Gastrocnemius medialis (tissue), 4 donors: ENCODE measurements around the gene LSG1. TPM values are rescaled to one million over a fixed set of nuclear protein-coding genes. Genes with fewer than 3 reads are reported as not detected.

Experiments used
- ATAC-seq, 2 donors: fragments of 150-250 bp; one replicate each; pipeline ENCODE4 v1.9.1; 2016
- DNase-seq, 2 donors: peaks; one replicate each; pipeline ENCODE4 v3.0.0-alpha.2; 2019
- H3K27ac ChIP-seq, 4 donors: fragments of 200-600 bp; sonication (generic); 1 replicate in 1 of 4; 2 replicates in 3 of 4; pipeline ENCODE4 v1.5.1; 2016 to 2018; ENCODE audit warnings: mild to moderate bottlenecking in 2 of 4, moderate library complexity in 1 of 4
- H3K27me3 ChIP-seq, 3 donors: fragments of 200-600 bp; sonication (generic) in 2 of 3; 1 replicate in 1 of 3; 2 replicates in 2 of 3; pipeline versions ENCODE4 v1.5.1 to v1.6.0; 2016 to 2019; ENCODE audit warnings: mild to moderate bottlenecking in 1 of 3, moderate library complexity in 1 of 3
- H3K36me3 ChIP-seq, 2 donors: fragments of 200-600 bp; sonication (generic) in 1 of 2; one replicate each; pipeline ENCODE4 v1.5.1; 2017 to 2018
- H3K4me1 ChIP-seq, 2 donors: fragments of 200-600 bp; sonication (generic) in 1 of 2; one replicate each; pipeline ENCODE4 v1.5.1; 2016 to 2017; ENCODE audit warnings: mild to moderate bottlenecking in 2 of 2
- H3K4me3 ChIP-seq, 4 donors: fragments of 200-600 bp; sonication (generic) in 3 of 4; 1 replicate in 1 of 4; 2 replicates in 3 of 4; pipeline ENCODE4 v1.5.1; 2016 to 2019; ENCODE audit warnings: mild to moderate bottlenecking in 2 of 4
- H3K9me3 ChIP-seq, 3 donors: fragments of 200-600 bp; sonication (generic) in 2 of 3; 1 replicate in 1 of 3; 2 replicates in 2 of 3; pipeline ENCODE4 v1.5.1; 2016 to 2019
- CTCF ChIP-seq, 5 experiments: fragments of 450-650 bp in 3 of 5; fragments of 200-600 bp in 2 of 5; sonication (generic) in 2 of 5; IDR thresholded peaks in 4 of 5; conservative IDR thresholded peaks in 1 of 5; 1 replicate in 4 of 5; 2 replicates in 1 of 5; pipeline ENCODE4 v1.5.1; 2016 to 2019; ENCODE audit warnings: antibody characterized with exemption in 5 of 5, mild to moderate bottlenecking in 3 of 5, moderate library complexity in 3 of 5
- POLR2A ChIP-seq, 2 donors: fragments of 450-650 bp; IDR thresholded peaks; one replicate each; pipeline ENCODE4 v1.6.1; 2017; ENCODE audit warnings: antibody characterized with exemption in 2 of 2, mild to moderate bottlenecking in 2 of 2, moderate library complexity in 2 of 2
- in situ Hi-C, 4 donors: fragments of 200-750 bp; cut with MboI; loops; one replicate each; pipeline versions ENCODE4 v1.15.0 to v1.8.0; 2017; ENCODE audit warnings: low sequenced_read_pairs in 4 of 4
- intact Hi-C: fragments of 100-400 bp; cut with DNase I; formaldehyde crosslinking; loops from one replicate; pipeline ENCODE4 v1.15.1; 2023; ENCODE audit warnings: low total_unique reads
- total RNA-seq, 4 donors: library from RNA; depleted of rRNA; stranded (reverse); fragments of >200 nt; gene quantifications; one replicate each; pipeline versions ENCODE4 v1.1.0 to v1.2.3, GENCODE V29; 2016

The LSG1 gene
- total RNA-seq, 4 donors from 2014 or later: 23.2 to 38.4 (median 28.0) TPM

GRCh38 chr3:194647747-194648146, 24.2 kb downstream of the LSG1 start:
- Histone ChIP-seq H3K36me3 (peaks cover 2 to 93% of the 10 kb centered on the region in 2 donors), H3K4me1 (no peaks in the 10 kb centered on the region), H3K4me3 (no peak overlapping the region), H3K27me3 (no peaks in the 10 kb centered on the region), H3K9me3 (no peaks in the 10 kb centered on the region), H3K27ac (no peak overlapping the region)
- TF ChIP-seq POLR2A (IDR thresholded peaks at IDR 0.05) (no peak), CTCF (IDR thresholded peaks at IDR 0.05 in 4 of 5, conservative IDR thresholded peaks at IDR 0.05 in 1 of 5) (no peak)
- DNase-seq (no peak), ATAC-seq (no peak)
- intact Hi-C loops: no loop called here
- in situ Hi-C loops: no loop called here

GRCh38 chr3:194642769-194643168, 29.2 kb downstream of the LSG1 start:
- no peak for DNase-seq
- Histone ChIP-seq H3K27ac (no peak overlapping the region), H3K9me3 (no peaks in the 10 kb centered on the region), H3K4me3 (no peak overlapping the region), H3K27me3 (no peaks in the 10 kb centered on the region), H3K4me1 (peaks cover 0 to 4% of the 10 kb centered on the region in 2 donors), H3K36me3 (peaks cover 0 to 69% of the 10 kb centered on the region in 2 donors)
- in situ Hi-C loops: no loop called here
- no peak for ATAC-seq
- TF ChIP-seq POLR2A (IDR thresholded peaks at IDR 0.05) (no peak), CTCF (IDR thresholded peaks at IDR 0.05 in 4 of 5, conservative IDR thresholded peaks at IDR 0.05 in 1 of 5) (no peak)
- intact Hi-C loops: no loop called here

- H3K36me3 ChIP-seq: peaks cover 0 to 49% of the 10 kb centered on the region in 2 donors
- peaks cover 0 to 4% of the 10 kb centered on the region in 2 donors for H3K4me1 ChIP-seq
- H3K27ac ChIP-seq: peak overlapping the region; percentile 46 to 80 (median 70)
- DNase-seq (no peak), ATAC-seq (peak in 1 of 2 donors; percentile 18)
- H3K4me3 ChIP-seq: no peak overlapping the region
- TF ChIP-seq CTCF (IDR thresholded peaks at IDR 0.05 in 4 of 5, conservative IDR thresholded peaks at IDR 0.05 in 1 of 5) (no peak), POLR2A (IDR thresholded peaks at IDR 0.05) (no peak)
- intact Hi-C loops (no loop called here), in situ Hi-C loops (no loop called here)
- H3K9me3 ChIP-seq: no peaks in the 10 kb centered on the region
- no peaks in the 10 kb centered on the region for H3K27me3 ChIP-seq
Measured at GRCh38 chr3:194640829-194641228, 31.2 kb downstream of the LSG1 start.

GRCh38 chr3:194638991-194639605, 32.9 kb downstream of the LSG1 start:
- peak overlapping the region; percentile 56 to 80 (median 70) for H3K27ac ChIP-seq
- ATAC-seq: no peak
- H3K9me3 ChIP-seq: no peaks in the 10 kb centered on the region
- no peaks in the 10 kb centered on the region for H3K27me3 ChIP-seq
- no peak overlapping the region for H3K4me3 ChIP-seq
- TF ChIP-seq CTCF (IDR thresholded peaks at IDR 0.05 in 4 of 5, conservative IDR thresholded peaks at IDR 0.05 in 1 of 5) (no peak), POLR2A (IDR thresholded peaks at IDR 0.05) (no peak)
- intact Hi-C loops: no loop called here
- in situ Hi-C loops: no loop called here
- H3K36me3 ChIP-seq: peaks cover 0 to 35% of the 10 kb centered on the region in 2 donors
- no peak for DNase-seq
- peaks cover 0 to 4% of the 10 kb centered on the region in 2 donors for H3K4me1 ChIP-seq
